Activated naive CD4-positive, alpha-beta T cell treated with anti-CD3 and anti-CD28 coated beads, Interleukin-2, amount 10 ng/mL, durations not matched to agents 7 days and 5 days (primary cell): Measurements from ENCODE around the gene STK11.
A peak's percentile ranks its signal among the peaks of the same experiment; 100 is the strongest.
"Not testable (repeated sequence)": the region's sequence is repeated elsewhere in the genome, so short reads cannot be mapped to it uniquely, and the experiment has no call there.

Source experiments
- CTCF ChIA-PET: fragments of 350-600 bp; sonication (Branson Sonifier 250); formaldehyde crosslinking; loops from one replicate; lab custom pipeline; 2021; ENCODE audit warnings: antibody characterized with exemption; lab: Charles Lee
- DNase-seq: peaks from one replicate; pipeline ENCODE4 v3.0.0-alpha.2; 2020
- H3K27ac Mint-ChIP-seq: one replicate; pipeline ENCODE4 v1.8.0; 2021; ENCODE audit warnings: mild to moderate bottlenecking, moderate library complexity, mixed read lengths
- H3K27me3 Mint-ChIP-seq: one replicate; pipeline ENCODE4 v1.8.0; 2021; ENCODE audit warnings: mild to moderate bottlenecking, mixed read lengths
- H3K36me3 Mint-ChIP-seq: one replicate; pipeline ENCODE4 v1.8.0; 2021; ENCODE audit warnings: mixed read lengths
- H3K4me1 Mint-ChIP-seq: one replicate; pipeline ENCODE4 v1.8.0; 2021; ENCODE audit warnings: mixed read lengths
- H3K4me3 Mint-ChIP-seq: one replicate; pipeline ENCODE4 v1.8.0; 2021; ENCODE audit warnings: mild to moderate bottlenecking, moderate library complexity, mixed read lengths
- H3K9me3 Mint-ChIP-seq: one replicate; pipeline ENCODE4 v1.8.0; 2021; ENCODE audit warnings: mixed read lengths

STK11 gene

DNA sequence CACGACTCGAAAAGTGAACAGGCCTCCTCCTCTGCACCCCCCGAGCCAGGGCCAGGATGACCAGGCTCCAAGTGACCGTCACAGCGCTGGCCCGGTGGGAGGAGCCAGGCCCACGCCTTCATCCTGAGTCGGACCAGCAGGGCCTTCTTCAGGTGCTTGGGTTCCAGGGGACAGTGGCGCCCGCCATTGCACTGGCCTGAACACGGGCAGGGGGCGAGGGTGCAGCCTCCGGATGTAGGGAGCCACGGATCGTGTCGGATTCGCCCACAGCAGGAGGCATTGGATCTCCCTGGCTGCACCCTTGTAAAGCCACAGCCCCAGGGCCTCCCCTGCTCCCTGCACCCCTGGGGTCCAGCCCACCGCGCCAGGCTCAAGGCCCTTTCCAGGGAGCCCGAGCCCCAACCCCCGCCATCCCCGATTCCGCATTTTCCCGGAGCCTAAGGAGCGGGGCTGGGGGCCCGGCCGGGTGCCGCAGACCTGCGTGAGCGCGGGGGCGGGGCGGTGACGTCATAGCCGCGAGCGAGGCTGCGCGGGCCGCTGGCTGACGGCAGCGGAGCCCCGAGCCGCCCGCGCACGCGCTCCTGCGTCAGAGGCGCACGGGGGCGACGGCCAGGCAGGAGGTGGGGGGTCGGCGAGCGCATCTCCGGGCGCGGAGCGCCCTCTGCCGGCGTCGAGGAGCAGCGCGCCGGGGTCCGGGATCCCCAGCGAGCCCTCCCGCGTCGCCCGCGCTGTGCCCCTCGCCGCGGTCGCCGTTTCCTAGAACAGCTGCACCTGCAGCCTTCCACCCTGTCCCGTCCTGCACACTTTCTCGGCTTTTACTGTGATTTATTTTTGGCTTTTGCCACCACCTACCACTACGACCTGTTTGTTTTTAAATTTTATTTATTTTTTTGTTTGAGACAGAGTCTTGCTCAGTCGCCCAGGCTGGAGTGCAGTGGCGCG lies 34.5 kb downstream of the STK11 start:
- peaks cover 48% of the 10 kb centered on the region for H3K27me3 Mint-ChIP-seq
- peaks cover 7% of the 10 kb centered on the region for H3K36me3 Mint-ChIP-seq
- CTCF ChIA-PET = interaction anchor here (0.8 to 7.7 kb wide), 8 partner anchors 26 to 317 kb away, joined by 3 to 295 read pairs (median 4); partner anchors contain the start of genes CIRBP, FAM174C and WDR18
- peak overlapping the region; percentile 80 for H3K27ac Mint-ChIP-seq
- peaks cover 43% of the 10 kb centered on the region for H3K4me1 Mint-ChIP-seq
- DNase-seq = peak; percentile 91
- no peaks in the 10 kb centered on the region for H3K9me3 Mint-ChIP-seq
- H3K4me3 Mint-ChIP-seq = peak overlapping the region; percentile 71

DNA sequence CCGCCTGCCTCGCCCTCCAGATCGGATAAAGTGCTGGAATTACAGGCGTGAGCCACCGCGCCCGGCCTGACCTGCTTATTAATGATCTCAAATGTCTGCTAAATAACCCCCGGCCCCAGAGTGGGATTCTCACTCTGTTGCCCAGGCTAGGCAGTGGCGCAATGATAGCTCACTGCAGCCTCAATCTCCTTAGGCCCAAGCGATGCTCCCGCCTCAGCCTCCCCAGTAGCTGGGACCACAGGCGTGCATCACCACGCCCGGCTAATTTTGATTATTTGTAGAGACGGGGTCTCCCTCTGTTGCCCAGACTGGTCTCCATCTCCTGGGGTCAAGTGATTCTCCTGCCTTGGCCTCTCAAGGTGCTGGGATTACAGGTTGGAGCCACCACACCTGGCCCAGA lies 35.3 kb downstream of the STK11 start:
- H3K4me1 Mint-ChIP-seq = peaks cover 43% of the 10 kb centered on the region
- H3K4me3 Mint-ChIP-seq = peak overlapping the region; percentile 78
- no peaks in the 10 kb centered on the region for H3K9me3 Mint-ChIP-seq
- DNase-seq = no peak
- peaks cover 7% of the 10 kb centered on the region for H3K36me3 Mint-ChIP-seq
- H3K27ac Mint-ChIP-seq = peak overlapping the region; percentile 85
- H3K27me3 Mint-ChIP-seq = peaks cover 40% of the 10 kb centered on the region
- CTCF ChIA-PET = interaction anchor here (0.8 to 7.7 kb wide), 8 partner anchors 26 to 318 kb away, joined by 3 to 295 read pairs (median 4); partner anchors contain the start of genes CIRBP, FAM174C and WDR18

DNA sequence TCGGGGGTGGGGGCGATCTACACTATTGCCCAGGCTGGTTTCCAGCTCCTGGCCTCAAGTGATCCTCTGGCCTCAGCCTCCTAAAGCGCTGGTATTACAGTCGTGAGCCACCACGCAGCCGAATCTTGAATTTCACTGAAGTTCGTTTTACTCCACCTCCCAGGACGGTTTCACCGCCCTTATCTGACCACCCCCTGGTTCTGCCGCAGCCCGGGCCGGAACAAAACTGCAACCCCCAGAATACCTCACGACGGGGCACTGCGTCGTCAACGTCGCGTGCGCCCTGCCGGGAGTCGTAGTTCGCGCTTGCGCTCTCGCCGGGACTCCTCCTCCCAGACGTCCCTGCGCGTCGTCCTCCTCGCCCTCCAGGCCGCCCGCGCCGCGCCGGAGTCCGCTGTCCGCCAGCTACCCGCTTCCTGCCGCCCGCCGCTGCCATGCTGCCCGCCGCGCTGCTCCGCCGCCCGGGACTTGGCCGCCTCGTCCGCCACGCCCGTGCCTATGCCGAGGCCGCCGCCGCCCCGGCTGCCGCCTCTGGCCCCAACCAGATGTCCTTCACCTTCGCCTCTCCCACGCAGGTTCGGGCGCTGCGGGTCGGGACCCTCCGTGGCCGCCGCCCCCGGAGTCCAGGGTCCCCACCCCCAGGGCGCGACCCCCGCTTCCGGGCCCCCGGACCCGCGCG lies 36.0 kb downstream of the STK11 start, which contains the start of gene ATP5F1D:
Gene ATP5F1D (plus strand): TSS at position 335 of the 679 bp plus-strand sequence. CDS start 100 bp downstream, at position 435.
- H3K36me3 Mint-ChIP-seq = peaks cover 7% of the 10 kb centered on the region
- peaks cover 48% of the 10 kb centered on the region for H3K4me1 Mint-ChIP-seq
- H3K27ac Mint-ChIP-seq = peak within 1 kb of the TSS; percentile 88
- CTCF ChIA-PET = interaction anchor here (1.1 to 7.7 kb wide), 5 partner anchors 25 to 318 kb away, joined by 4 to 295 read pairs (median 5); partner anchors contain the start of genes CIRBP and WDR18
- H3K9me3 Mint-ChIP-seq = no peaks in the 10 kb centered on the region
- DNase-seq = peak; percentile 95
- H3K27me3 Mint-ChIP-seq = peaks cover 33% of the 10 kb centered on the region
- H3K4me3 Mint-ChIP-seq = peak within 1 kb of the TSS; percentile 78

DNA sequence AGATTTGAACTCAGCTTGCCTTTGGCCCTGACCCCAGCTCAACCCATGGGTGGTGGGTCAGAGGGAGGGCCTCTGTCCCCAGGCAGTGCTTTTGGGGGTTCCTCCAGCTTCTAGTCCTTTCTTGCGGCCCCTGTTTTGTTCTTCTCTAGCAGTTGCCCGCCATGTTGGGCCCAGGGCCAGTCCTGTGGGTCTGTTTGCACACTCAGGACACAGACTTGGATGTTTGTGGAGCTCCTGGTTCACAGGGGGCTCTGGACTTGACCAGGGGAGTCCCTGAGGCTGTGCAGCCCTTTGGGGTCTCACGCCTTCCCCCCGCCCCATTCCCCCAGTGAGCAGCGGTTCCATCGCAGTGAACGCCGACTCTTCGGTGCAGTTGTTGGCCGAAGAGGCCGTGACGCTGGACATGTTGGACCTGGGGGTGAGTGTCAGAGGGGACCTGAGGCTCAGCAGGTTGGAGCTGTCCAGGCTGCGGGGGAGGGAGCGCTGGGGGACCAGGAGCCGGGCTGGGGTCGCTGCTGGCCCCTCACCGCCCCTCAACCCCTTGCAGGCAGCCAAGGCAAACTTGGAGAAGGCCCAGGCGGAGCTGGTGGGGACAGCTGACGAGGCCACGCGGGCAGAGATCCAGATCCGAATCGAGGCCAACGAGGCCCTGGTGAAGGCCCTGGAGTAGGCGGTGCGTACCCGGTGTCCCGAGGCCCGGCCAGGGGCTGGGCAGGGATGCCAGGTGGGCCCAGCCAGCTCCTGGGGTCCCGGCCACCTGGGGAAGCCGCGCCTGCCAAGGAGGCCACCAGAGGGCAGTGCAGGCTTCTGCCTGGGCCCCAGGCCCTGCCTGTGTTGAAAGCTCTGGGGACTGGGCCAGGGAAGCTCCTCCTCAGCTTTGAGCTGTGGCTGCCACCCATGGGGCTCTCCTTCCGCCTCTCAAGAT lies 38.5 kb downstream of the STK11 start:
- CTCF ChIA-PET = interaction anchor here (0.5 to 7.7 kb wide), 26 partner anchors 9 to 1816 kb away, joined by 3 to 295 read pairs (median 4); partner anchors contain the start of genes ABCA7, CIRBP, FAM174C and WDR18
- peak overlapping the region; percentile 84 for H3K27ac Mint-ChIP-seq
- H3K4me3 Mint-ChIP-seq = peak overlapping the region; percentile 15
- peak; percentile 89 for DNase-seq
- no peaks in the 10 kb centered on the region for H3K9me3 Mint-ChIP-seq
- peaks cover 40% of the 10 kb centered on the region for H3K4me1 Mint-ChIP-seq
- H3K27me3 Mint-ChIP-seq = peaks cover 15% of the 10 kb centered on the region
- H3K36me3 Mint-ChIP-seq = peaks cover 5% of the 10 kb centered on the region

DNA sequence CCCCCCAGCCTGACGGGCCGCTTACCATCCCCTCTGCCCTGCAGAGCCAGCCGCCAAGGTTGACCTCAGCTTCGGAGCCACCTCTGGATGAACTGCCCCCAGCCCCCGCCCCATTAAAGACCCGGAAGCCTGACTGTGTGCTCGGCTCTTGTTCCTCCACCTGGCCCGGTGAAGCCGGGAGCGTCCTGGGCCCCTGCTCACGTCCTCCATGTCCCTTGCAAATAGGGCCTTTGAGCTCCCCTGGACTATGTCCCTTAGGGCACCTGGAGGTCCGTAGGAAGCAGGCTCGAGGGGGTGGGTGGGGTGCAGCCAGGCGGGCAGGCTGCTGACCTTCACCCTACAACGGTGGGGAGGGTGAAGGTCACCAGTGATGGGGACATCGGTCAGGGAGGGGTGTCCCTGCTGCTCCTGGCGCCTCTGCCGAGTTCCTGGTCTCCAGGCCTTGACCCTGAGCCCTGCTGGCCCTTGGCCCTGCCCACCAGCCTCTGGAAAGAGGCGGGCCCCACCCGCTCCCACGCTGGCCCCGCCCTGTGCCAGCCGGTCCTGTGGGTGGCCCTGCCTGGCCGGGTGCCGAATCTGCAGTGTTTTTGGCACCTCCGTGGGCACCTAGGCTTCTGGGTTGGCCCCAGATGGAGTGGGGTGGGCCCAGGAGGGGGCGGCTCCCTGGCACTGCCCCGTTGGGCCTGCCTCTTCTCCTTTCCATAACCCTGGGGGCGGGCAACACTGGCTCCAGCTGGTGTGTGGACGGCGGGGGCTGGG lies 39.3 kb downstream of the STK11 start:
- CTCF ChIA-PET = interaction anchor here (0.5 to 7.7 kb wide), 22 partner anchors 8 to 1815 kb away, joined by 3 to 295 read pairs (median 4); partner anchors contain the start of genes ABCA7, CIRBP, FAM174C and WDR18
- H3K27ac Mint-ChIP-seq = peak overlapping the region; percentile 84
- H3K4me3 Mint-ChIP-seq = peak overlapping the region; percentile 15
- peaks cover 6% of the 10 kb centered on the region for H3K36me3 Mint-ChIP-seq
- H3K4me1 Mint-ChIP-seq = peaks cover 36% of the 10 kb centered on the region
- peaks cover 7% of the 10 kb centered on the region for H3K27me3 Mint-ChIP-seq
- H3K9me3 Mint-ChIP-seq = no peaks in the 10 kb centered on the region
- no peak for DNase-seq

DNA sequence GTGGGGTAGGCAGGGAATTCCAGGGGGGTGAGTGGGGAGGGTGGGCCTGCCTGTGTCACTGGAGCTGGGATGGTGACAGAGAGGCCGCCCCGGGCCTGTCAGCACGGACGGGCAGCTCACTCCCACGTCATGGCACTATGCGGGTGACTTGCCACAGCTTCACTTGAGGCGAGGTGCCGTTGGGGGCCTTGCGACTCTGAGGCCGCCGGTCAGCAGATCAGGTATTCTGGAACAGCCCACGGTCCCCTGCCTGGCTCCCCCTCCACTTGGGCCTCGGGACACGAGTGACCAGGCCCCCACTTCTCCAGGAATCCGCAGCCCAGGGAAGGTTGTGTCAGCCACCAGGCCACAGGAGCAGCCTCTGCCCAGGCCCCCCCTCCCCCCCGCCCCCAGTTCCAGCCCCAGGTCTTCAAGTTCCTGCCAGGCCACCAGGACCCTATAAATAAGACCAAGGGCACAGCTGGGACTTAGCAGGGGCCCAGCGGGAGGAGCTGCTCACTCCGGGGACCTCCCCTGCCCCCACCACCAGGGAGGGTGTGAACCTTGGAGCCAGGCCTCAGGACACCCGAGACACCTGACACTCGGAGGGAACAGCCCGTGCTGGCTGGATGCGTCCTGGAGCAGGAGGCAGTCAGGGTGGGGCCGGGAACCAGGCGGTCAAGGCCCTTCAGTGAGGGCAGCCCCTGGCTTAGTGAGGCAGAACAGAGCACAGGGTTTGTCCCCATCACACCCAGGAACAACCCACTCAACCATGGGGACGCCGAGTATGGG lies 40.1 kb downstream of the STK11 start:
- no peak for DNase-seq
- Mint-ChIP-seq H3K27me3 (peaks cover 5% of the 10 kb centered on the region), H3K27ac (no peak overlapping the region), H3K9me3 (no peaks in the 10 kb centered on the region), H3K36me3 (peaks cover 6% of the 10 kb centered on the region), H3K4me3 (no peak overlapping the region), H3K4me1 (peaks cover 35% of the 10 kb centered on the region)
- CTCF ChIA-PET = interaction anchor here (1.4 to 7.7 kb wide), 3 partner anchors 21 to 34 kb away, joined by 3 to 295 read pairs (median 10); partner anchors contain the start of gene CIRBP

DNA sequence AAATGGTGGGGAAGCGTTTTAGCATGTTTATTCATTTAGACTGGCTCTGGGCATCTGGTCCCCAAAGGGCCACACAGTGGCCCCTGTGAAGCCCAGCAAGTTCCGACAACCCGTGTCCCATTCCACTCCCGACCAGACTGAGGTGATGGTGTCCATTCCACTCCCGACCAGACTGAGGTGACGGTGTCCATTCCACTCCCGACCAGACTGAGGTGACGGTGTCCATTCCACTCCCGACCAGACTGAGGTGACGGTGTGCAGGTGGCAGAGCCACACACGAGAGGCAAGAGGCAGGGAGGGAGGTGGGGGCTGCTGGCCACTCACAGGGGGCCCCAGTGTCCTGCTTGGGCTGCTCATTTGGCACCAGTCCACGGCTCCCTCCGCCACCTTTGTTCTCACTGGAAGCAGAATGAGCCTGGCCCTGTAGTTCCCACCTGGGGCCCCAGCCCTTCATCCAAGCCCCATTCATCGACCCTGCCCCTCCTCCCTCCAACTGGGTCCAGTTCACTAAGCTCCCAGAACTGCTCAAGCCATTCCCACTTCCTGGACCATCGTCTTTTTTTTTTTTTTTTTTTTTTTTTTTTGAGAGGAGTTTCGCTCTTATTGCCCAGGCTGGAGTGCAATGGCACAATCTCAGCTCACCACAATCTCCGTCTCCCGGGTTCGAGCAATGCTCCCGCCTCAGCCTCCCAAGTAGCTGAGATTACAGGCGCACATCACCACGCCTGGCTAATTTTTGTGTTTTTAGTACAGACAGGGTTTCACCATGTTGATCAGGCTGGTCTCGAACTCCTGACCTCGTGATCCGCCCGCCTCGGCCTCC lies 40.9 kb downstream of the STK11 start:
- Mint-ChIP-seq H3K36me3 (peaks cover 10% of the 10 kb centered on the region), H3K4me1 (peaks cover 27% of the 10 kb centered on the region), H3K27ac (peak overlapping the region; percentile 49)
- not testable (repeated sequence) for DNase-seq, H3K4me3 Mint-ChIP-seq, H3K27me3 Mint-ChIP-seq, H3K9me3 Mint-ChIP-seq
- CTCF ChIA-PET = interaction anchor here (7.7 kb wide), 1 partner anchor 20 kb away, joined by 295 read pairs; the partner anchor contains the start of gene CIRBP

DNA sequence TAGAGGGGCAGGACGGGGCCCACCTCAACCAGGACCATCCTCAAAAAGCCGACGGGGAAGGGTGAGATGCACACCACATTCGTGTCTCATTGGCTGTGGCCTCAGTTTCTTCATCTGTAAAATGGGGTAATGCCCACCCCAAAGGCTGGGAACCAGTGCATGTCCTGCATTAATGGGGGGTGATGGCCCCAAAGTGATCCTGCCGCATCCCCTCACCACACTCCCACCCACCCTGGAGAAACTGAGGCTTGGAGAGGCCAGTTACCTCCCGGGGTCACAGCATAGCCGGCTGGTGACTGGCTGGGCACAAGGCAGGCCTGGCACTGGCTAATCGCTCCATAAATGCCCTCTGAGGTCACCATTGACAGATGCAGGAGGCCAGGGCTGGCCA lies 42.2 kb downstream of the STK11 start:
- Mint-ChIP-seq H3K4me1 (peaks cover 19% of the 10 kb centered on the region), H3K27me3 (no peaks in the 10 kb centered on the region), H3K4me3 (peak overlapping the region; percentile 38), H3K27ac (no peak overlapping the region), H3K9me3 (no peaks in the 10 kb centered on the region), H3K36me3 (peaks cover 15% of the 10 kb centered on the region)
- CTCF ChIA-PET = interaction anchor here (7.7 kb wide), 1 partner anchor 19 kb away, joined by 295 read pairs; the partner anchor contains the start of gene CIRBP
- no peak for DNase-seq

DNA sequence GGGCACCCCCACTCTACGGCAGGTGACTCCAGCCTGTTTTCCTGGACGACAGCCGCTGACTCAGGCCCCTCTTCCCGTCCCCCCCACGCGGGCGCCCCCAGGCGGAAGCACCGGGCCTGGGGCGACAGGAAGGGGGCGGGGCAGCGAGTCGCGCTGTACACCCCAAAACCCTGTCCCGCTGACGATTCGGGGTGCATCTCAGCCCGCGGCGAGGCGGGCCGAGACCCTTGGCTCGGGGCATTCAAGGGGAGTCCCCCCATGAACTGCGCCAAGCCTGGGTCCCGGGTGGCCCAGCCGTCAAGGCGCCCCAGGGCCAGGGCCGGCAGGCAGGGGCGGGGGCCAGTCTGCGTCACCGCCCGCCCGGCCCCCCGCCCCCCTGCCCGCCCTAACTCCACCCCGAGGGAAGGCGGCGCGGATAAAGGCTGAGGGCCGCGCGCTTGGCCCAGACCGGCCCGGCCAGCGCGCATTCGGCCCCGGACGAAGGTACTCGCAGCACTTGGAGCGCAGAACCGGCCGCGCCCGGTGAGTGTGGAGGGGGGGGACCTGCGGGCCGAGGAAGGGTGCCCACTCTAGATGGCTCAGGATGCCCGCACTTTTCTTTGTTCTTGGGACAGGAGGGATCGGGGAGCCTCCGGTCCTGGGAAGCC lies 42.7 kb downstream of the STK11 start, which contains the start of gene MIDN:
Gene MIDN (plus strand): TSS at position 445 of the 647 bp plus-strand sequence. CDS start 1,714 bp downstream, outside the sequence.
- DNase-seq = peak; percentile 68
- Mint-ChIP-seq H3K9me3 (no peaks in the 10 kb centered on the region), H3K4me3 (peak within 1 kb of the TSS; percentile 77), H3K27ac (peak within 1 kb of the TSS; percentile 82), H3K27me3 (no peaks in the 10 kb centered on the region), H3K36me3 (peaks cover 15% of the 10 kb centered on the region), H3K4me1 (peaks cover 15% of the 10 kb centered on the region)
- CTCF ChIA-PET = no interaction called here

DNA sequence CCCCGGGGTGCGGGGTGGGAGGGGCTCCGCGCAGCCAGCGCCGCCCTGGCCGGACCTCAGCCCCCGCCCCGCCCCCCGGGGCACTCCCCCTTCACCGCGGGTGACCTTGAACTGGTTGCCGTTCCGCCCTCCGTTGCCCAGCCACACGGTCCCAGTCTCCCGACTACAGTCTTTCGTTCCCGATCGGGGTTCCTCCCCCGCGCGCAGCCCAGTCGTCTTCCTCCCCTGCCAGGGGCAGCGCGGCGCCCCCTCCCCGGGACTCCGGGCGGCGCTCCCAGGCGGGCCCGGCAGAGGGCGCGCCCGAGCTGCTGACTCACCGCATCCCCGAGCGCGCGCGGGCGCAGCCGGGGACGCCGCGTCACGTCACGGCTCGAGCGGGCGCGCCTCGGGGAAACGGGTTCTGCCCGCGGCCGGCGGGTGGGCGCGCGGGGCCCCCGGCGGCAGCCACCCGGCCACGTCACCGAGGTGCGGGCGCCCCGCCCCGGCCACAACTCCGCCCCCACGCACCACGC lies 43.3 kb downstream of the STK11 start:
- Mint-ChIP-seq H3K36me3 (peaks cover 19% of the 10 kb centered on the region), H3K4me3 (peak overlapping the region; percentile 77)

More for the DNA sequence above, 43.3 kb downstream of the STK11 start:
- DNase-seq = peak; percentile 82
- Mint-ChIP-seq H3K27me3 (no peaks in the 10 kb centered on the region), H3K27ac (peak overlapping the region; percentile 82), H3K9me3 (no peaks in the 10 kb centered on the region), H3K4me1 (peaks cover 15% of the 10 kb centered on the region)
- CTCF ChIA-PET = interaction anchor here (0.6 to 0.7 kb wide), 2 partner anchors 18 to 20 kb away, joined by 3 to 5 read pairs; partner anchors contain the start of gene CIRBP
